CD4-positive, alpha-beta memory T cell (primary cell): ENCODE results near the gene GFRA1. TPM values are rescaled to one million over a fixed set of nuclear protein-coding genes. Genes with fewer than 3 reads are reported as not detected.

Experiments
- CTCF ChIA-PET: fragments of 350-600 bp; sonication (Branson Sonifier 250); formaldehyde crosslinking; loops from one replicate; lab custom pipeline; 2021; ENCODE audit warnings: inconsistent platforms; ENCODE audit not compliant: partially characterized antibody; lab: Charles Lee
- POLR2A ChIA-PET: fragments of 350-600 bp; sonication (Branson Sonifier 250); formaldehyde crosslinking; loops from one replicate; lab custom pipeline; 2021; ENCODE audit not compliant: partially characterized antibody; lab: Charles Lee
- DNase-seq, 5 donors: peaks; one replicate each; pipeline versions ENCODE4 v3.0.0 to v3.0.0-alpha.2; 2020 to 2022; ENCODE audit warnings: mixed read lengths in 1 of 5
- H3K27ac ChIP-seq: one replicate; pipeline ENCODE4 v1.7.0; 2013; ENCODE audit warnings: low read depth, low read length
- H3K27me3 ChIP-seq: 2 replicates; pipeline ENCODE4 v1.7.0; 2013; ENCODE audit warnings: mild to moderate bottlenecking, low read length, moderate library complexity; ENCODE audit not compliant: insufficient read depth
- H3K36me3 ChIP-seq: 2 replicates; pipeline ENCODE4 v1.7.0; 2013; ENCODE audit warnings: mild to moderate bottlenecking, low read length, moderate library complexity; ENCODE audit not compliant: insufficient read depth
- H3K4me1 ChIP-seq: 2 replicates; pipeline ENCODE4 v1.7.0; 2013; ENCODE audit warnings: mild to moderate bottlenecking, low read length, moderate library complexity; ENCODE audit not compliant: insufficient read depth
- H3K4me3 ChIP-seq, 2 donors: one replicate each; pipeline ENCODE4 v1.7.0; 2013; ENCODE audit warnings: low read length in 2 of 2, mild to moderate bottlenecking in 1 of 2
- H3K9me3 ChIP-seq, 2 donors: one replicate each; pipeline ENCODE4 v1.7.0; 2013; ENCODE audit warnings: low read length in 2 of 2, control low read depth in 1 of 2; ENCODE audit not compliant: control insufficient read depth in 1 of 2
- H3K27ac Mint-ChIP-seq, 7 donors: one replicate each; pipeline ENCODE4 v1.8.0; 2020 to 2021; ENCODE audit warnings: mixed read lengths in 7 of 7, mild to moderate bottlenecking in 6 of 7, inconsistent platforms in 3 of 7, moderate library complexity in 3 of 7
- H3K27me3 Mint-ChIP-seq, 2 donors: one replicate each; pipeline ENCODE4 v1.8.0; 2020 to 2021; ENCODE audit warnings: mixed read lengths in 2 of 2
- H3K36me3 Mint-ChIP-seq, 2 donors: one replicate each; pipeline ENCODE4 v1.8.0; 2020 to 2021; ENCODE audit warnings: mixed read lengths in 2 of 2, inconsistent platforms in 1 of 2, mild to moderate bottlenecking in 1 of 2
- H3K4me1 Mint-ChIP-seq, 4 donors: one replicate each; pipeline ENCODE4 v1.8.0; 2020 to 2021; ENCODE audit warnings: mixed read lengths in 4 of 4, mild to moderate bottlenecking in 1 of 4
- H3K4me3 Mint-ChIP-seq, 8 donors: one replicate each; pipeline ENCODE4 v1.8.0; 2020 to 2021; ENCODE audit warnings: mixed read lengths in 8 of 8, mild to moderate bottlenecking in 7 of 8, moderate library complexity in 6 of 8, inconsistent platforms in 3 of 8
- H3K9me3 Mint-ChIP-seq, 8 donors: one replicate each; pipeline ENCODE4 v1.8.0; 2020 to 2021; ENCODE audit warnings: mixed read lengths in 8 of 8, mild to moderate bottlenecking in 5 of 8, inconsistent platforms in 3 of 8, moderate library complexity in 1 of 8
- intact Hi-C: fragments of 100-400 bp; cut with micrococcal nuclease; formaldehyde crosslinking; loops from one replicate; pipeline ENCODE4 v1.15.1; 2023
- polyA plus RNA-seq, 2 donors: library from polyadenylated mRNA; unstranded; fragments of 300-500 nt; fragmentation: Illumina TruSeq; gene quantifications; one replicate each; pipeline ENCODE4 v1.2.3, GENCODE V29; 2021
- total RNA-seq, 2 experiments: library from RNA; stranded (reverse); gene quantifications; one replicate each; pipeline ENCODE4 v1.2.3, GENCODE V29; 2021

GFRA1 gene
- not detected for total RNA-seq
- not detected for polyA plus RNA-seq

- intact Hi-C loops, result no loop called here
- no peak within 1 kb of the TSS for H3K27ac ChIP-seq
- Mint-ChIP-seq H3K4me1 (peaks cover 4 to 12% (median 8%) of the 10 kb centered on the region in 4 donors), H3K36me3 (no peaks in the 10 kb centered on the region), H3K27ac (peak within 1 kb of the TSS in 1 of 7 donors; percentile 12), H3K27me3 (peaks cover 37 to 46% of the 10 kb centered on the region in 2 donors), H3K4me3 (peak within 1 kb of the TSS in 4 of 8 donors; percentile 27 to 84 (median 58)), H3K9me3 (peaks cover 0 to 13% (median 4%) of the 10 kb centered on the region in 8 donors)
- no peaks in the 10 kb centered on the region for H3K9me3 ChIP-seq
- H3K27me3 ChIP-seq, result peaks cover 5% of the 10 kb centered on the region
- ChIA-PET CTCF (no interaction called here), POLR2A (no interaction called here)
- H3K4me1 ChIP-seq, result no peaks in the 10 kb centered on the region
- DNase-seq, result no peak
- H3K36me3 ChIP-seq, result no peaks in the 10 kb centered on the region
- H3K4me3 ChIP-seq, result no peak within 1 kb of the TSS
Measured at GRCh38 chr10:116272440-116273283, at the start of gene GFRA1. Gene GFRA1, minus strand, starts transcription at chr10:116273206. Its CDS starts 1,177 bp downstream, at chr10:116272029.

GRCh38 chr10:116316503-116316902, 43.5 kb upstream of the GFRA1 start:
- ChIA-PET POLR2A (no interaction called here), CTCF (no interaction called here)
- Mint-ChIP-seq H3K36me3 (no peaks in the 10 kb centered on the region), H3K4me1 (peaks cover 0 to 4% (median 0%) of the 10 kb centered on the region in 4 donors), H3K9me3 (peaks cover 0 to 3% (median 0%) of the 10 kb centered on the region in 8 donors), H3K27me3 (no peaks in the 10 kb centered on the region), H3K27ac (peak overlapping the region in 1 of 7 donors; percentile 36), H3K4me3 (no peak overlapping the region)
- Histone ChIP-seq H3K4me3 (no peak overlapping the region), H3K9me3 (no peaks in the 10 kb centered on the region), H3K36me3 (no peaks in the 10 kb centered on the region), H3K27ac (no peak overlapping the region), H3K27me3 (no peaks in the 10 kb centered on the region), H3K4me1 (no peaks in the 10 kb centered on the region)
- DNase-seq, result no peak
- intact Hi-C loops, result no loop called here

GRCh38 chr10:116312548-116312947, 39.5 kb upstream of the GFRA1 start:
- no peak overlapping the region for H3K4me3 ChIP-seq
- H3K4me1 ChIP-seq, result no peaks in the 10 kb centered on the region
- Mint-ChIP-seq H3K27me3 (no peaks in the 10 kb centered on the region), H3K4me3 (no peak overlapping the region), H3K36me3 (no peaks in the 10 kb centered on the region), H3K4me1 (peaks cover 0 to 4% (median 0%) of the 10 kb centered on the region in 4 donors), H3K9me3 (peaks cover 0 to 3% (median 0%) of the 10 kb centered on the region in 8 donors), H3K27ac (no peak overlapping the region)
- CTCF ChIA-PET, result no interaction called here
- POLR2A ChIA-PET, result no interaction called here
- H3K36me3 ChIP-seq, result no peaks in the 10 kb centered on the region
- no peak for DNase-seq
- no peaks in the 10 kb centered on the region for H3K9me3 ChIP-seq
- no peak overlapping the region for H3K27ac ChIP-seq
- no peaks in the 10 kb centered on the region for H3K27me3 ChIP-seq
- intact Hi-C loops, result no loop called here

GRCh38 chr10:116311706-116312490, 38.9 kb upstream of the GFRA1 start:
- H3K36me3 Mint-ChIP-seq, result no peaks in the 10 kb centered on the region
- peaks cover 0 to 4% (median 0%) of the 10 kb centered on the region in 4 donors for H3K4me1 Mint-ChIP-seq
- H3K27ac Mint-ChIP-seq, result no peak overlapping the region
- no peaks in the 10 kb centered on the region for H3K27me3 Mint-ChIP-seq
- DNase-seq, result no peak
- H3K4me3 Mint-ChIP-seq, result no peak overlapping the region
- Histone ChIP-seq H3K4me3 (no peak overlapping the region), H3K9me3 (no peaks in the 10 kb centered on the region), H3K27me3 (no peaks in the 10 kb centered on the region), H3K4me1 (no peaks in the 10 kb centered on the region), H3K27ac (no peak overlapping the region), H3K36me3 (no peaks in the 10 kb centered on the region)
- ChIA-PET POLR2A (no interaction called here), CTCF (no interaction called here)
- intact Hi-C loops, result no loop called here
- peaks cover 0 to 3% (median 0%) of the 10 kb centered on the region in 8 donors for H3K9me3 Mint-ChIP-seq

- DNase-seq, result no peak
- H3K9me3 Mint-ChIP-seq, result peaks cover 0 to 3% (median 0%) of the 10 kb centered on the region in 8 donors
- H3K4me1 ChIP-seq, result no peaks in the 10 kb centered on the region
- POLR2A ChIA-PET, result no interaction called here
- CTCF ChIA-PET, result interaction anchor here (0.6 kb wide), 1 partner anchor 593 kb away, joined by 3 read pairs; no protein-coding TSS in a partner anchor
- H3K27me3 Mint-ChIP-seq, result no peaks in the 10 kb centered on the region
- H3K4me3 ChIP-seq, result no peak overlapping the region
- no peaks in the 10 kb centered on the region for H3K36me3 Mint-ChIP-seq
- H3K27ac ChIP-seq, result no peak overlapping the region
- no peak overlapping the region for H3K4me3 Mint-ChIP-seq
- no peaks in the 10 kb centered on the region for H3K27me3 ChIP-seq
- H3K36me3 ChIP-seq, result no peaks in the 10 kb centered on the region
- H3K27ac Mint-ChIP-seq, result no peak overlapping the region
- no peaks in the 10 kb centered on the region for H3K9me3 ChIP-seq
- no peaks in the 10 kb centered on the region for H3K4me1 Mint-ChIP-seq
- intact Hi-C loops, result no loop called here
Measured at GRCh38 chr10:116311016-116311415, 38.0 kb upstream of the GFRA1 start.

GRCh38 chr10:116307455-116307854, 34.4 kb upstream of the GFRA1 start:
- H3K27me3 ChIP-seq, result no peaks in the 10 kb centered on the region
- no peak for DNase-seq
- Mint-ChIP-seq H3K4me3 (no peak overlapping the region), H3K27me3 (no peaks in the 10 kb centered on the region), H3K36me3 (no peaks in the 10 kb centered on the region), H3K27ac (no peak overlapping the region), H3K4me1 (no peaks in the 10 kb centered on the region), H3K9me3 (peaks cover 0 to 11% (median 3%) of the 10 kb centered on the region in 8 donors)
- intact Hi-C loops, result no loop called here
- no peaks in the 10 kb centered on the region for H3K9me3 ChIP-seq
- no peaks in the 10 kb centered on the region for H3K4me1 ChIP-seq
- H3K27ac ChIP-seq, result no peak overlapping the region
- ChIA-PET POLR2A (no interaction called here), CTCF (no interaction called here)
- no peaks in the 10 kb centered on the region for H3K36me3 ChIP-seq
- no peak overlapping the region for H3K4me3 ChIP-seq

GRCh38 chr10:116306847-116307246, 33.8 kb upstream of the GFRA1 start:
- H3K27ac Mint-ChIP-seq, result no peak overlapping the region
- no peaks in the 10 kb centered on the region for H3K4me1 Mint-ChIP-seq
- H3K27me3 Mint-ChIP-seq, result no peaks in the 10 kb centered on the region
- intact Hi-C loops, result no loop called here
- no peak for DNase-seq
- H3K27ac ChIP-seq, result no peak overlapping the region
- no peak overlapping the region for H3K4me3 Mint-ChIP-seq
- H3K4me3 ChIP-seq, result no peak overlapping the region
- peaks cover 0 to 13% (median 3%) of the 10 kb centered on the region in 8 donors for H3K9me3 Mint-ChIP-seq
- no peaks in the 10 kb centered on the region for H3K9me3 ChIP-seq
- POLR2A ChIA-PET, result no interaction called here
- H3K4me1 ChIP-seq, result no peaks in the 10 kb centered on the region
- CTCF ChIA-PET, result no interaction called here
- no peaks in the 10 kb centered on the region for H3K36me3 Mint-ChIP-seq
- H3K27me3 ChIP-seq, result no peaks in the 10 kb centered on the region
- no peaks in the 10 kb centered on the region for H3K36me3 ChIP-seq
